Thyroid gland (tissue), 4 donors: Measurements from ENCODE around the gene LRRC38.

Experiments
- CTCF ChIP-seq, 6 experiments: fragments of 200-600 bp in 3 of 6; fragments of 450-650 bp in 3 of 6; sonication (generic) in 3 of 6; IDR thresholded peaks; one replicate each; pipeline ENCODE4 v1.5.1; 2016 to 2019; ENCODE audit warnings: antibody characterized with exemption in 6 of 6, mild to moderate bottlenecking in 2 of 6, inconsistent platforms in 1 of 6, moderate library complexity in 1 of 6
- POLR2A ChIP-seq, 2 donors: fragments of 450-650 bp; IDR thresholded peaks; one replicate each; pipeline ENCODE4 v1.6.1; 2017; ENCODE audit warnings: antibody characterized with exemption in 2 of 2, mild to moderate bottlenecking in 2 of 2, moderate library complexity in 1 of 2

- TF ChIP-seq POLR2A (IDR thresholded peaks at IDR 0.05) (no peak), CTCF (IDR thresholded peaks at IDR 0.05) (peak in 1 of 6 experiments; percentile 14)
Observed at GRCh38 chr1:13469343-13469742, 44.5 kb downstream of the LRRC38 start.
